A204.1 (cell line): ENCODE results near the gene TRERF1.
"Not testable (repeated sequence)": the region's sequence is repeated elsewhere in the genome, so short reads cannot be mapped to it uniquely, and the experiment has no call there.

Experiments used
- FAIRE-seq: peaks from 2 replicates; lab custom pipeline; 2012; peaks lifted over from hg19 to GRCh38; lab: Jason Lieb, UNC

TRERF1 gene, protein sequence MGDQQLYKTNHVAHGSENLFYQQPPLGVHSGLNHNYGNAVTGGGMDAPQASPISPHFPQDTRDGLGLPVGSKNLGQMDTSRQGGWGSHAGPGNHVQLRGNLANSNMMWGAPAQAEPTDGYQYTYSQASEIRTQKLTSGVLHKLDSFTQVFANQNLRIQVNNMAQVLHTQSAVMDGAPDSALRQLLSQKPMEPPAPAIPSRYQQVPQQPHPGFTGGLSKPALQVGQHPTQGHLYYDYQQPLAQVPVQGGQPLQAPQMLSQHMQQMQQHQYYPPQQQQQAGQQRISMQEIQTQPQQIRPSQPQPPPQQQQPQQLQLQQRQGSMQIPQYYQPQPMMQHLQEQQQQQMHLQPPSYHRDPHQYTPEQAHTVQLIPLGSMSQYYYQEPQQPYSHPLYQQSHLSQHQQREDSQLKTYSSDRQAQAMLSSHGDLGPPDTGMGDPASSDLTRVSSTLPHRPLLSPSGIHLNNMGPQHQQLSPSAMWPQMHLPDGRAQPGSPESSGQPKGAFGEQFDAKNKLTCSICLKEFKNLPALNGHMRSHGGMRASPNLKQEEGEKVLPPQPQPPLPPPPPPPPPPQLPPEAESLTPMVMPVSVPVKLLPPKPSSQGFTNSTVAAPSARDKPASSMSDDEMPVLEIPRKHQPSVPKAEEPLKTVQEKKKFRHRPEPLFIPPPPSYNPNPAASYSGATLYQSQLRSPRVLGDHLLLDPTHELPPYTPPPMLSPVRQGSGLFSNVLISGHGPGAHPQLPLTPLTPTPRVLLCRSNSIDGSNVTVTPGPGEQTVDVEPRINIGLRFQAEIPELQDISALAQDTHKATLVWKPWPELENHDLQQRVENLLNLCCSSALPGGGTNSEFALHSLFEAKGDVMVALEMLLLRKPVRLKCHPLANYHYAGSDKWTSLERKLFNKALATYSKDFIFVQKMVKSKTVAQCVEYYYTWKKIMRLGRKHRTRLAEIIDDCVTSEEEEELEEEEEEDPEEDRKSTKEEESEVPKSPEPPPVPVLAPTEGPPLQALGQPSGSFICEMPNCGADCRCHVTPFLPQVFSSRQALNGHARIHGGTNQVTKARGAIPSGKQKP (N-terminal part only)

DNA sequence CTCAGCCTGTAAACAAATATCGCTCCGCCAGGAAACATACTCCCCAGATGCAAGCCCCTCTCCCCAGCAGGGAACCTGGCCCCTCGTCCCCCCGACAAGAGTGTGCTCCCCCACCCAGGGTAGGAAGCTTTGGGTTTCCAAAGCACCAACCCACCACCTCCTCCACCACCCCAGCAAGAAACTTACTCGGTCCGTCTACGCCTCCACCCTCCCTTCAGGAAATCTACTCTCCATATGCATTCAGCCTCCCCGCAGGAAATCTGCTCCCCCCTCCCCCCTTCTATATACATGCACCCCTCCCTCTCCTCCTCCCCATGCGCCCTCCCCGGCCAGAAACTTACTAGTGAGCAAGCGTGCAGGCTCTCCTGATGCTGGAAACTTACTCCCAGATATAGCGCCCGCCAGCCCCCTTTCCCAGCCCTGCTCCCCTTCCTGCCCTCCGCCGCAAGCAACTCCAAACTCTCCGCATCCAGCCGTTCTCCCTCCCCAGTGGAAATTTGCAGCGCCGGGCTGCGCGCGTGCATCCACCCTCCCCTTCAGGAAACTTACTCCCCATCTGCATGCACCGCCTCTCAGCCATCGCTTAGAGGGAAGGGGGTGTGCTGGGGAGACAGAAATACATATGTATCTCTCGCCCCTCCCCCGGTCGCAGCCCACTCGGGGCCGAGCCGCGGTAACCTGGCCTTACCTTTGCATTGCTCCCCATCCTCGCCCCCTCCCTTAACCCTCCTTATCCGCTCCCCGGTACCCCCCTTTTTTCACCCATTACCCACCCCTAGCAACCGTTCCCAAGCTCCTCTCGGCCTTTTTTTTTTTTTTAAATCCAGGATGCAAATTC is at the start of gene TRERF1:
TSS of gene TRERF1 (minus strand) at position 594 of the 838 bp plus-strand sequence. CDS start 182,336 bp downstream, outside the sequence.
- FAIRE-seq: no peak

DNA sequence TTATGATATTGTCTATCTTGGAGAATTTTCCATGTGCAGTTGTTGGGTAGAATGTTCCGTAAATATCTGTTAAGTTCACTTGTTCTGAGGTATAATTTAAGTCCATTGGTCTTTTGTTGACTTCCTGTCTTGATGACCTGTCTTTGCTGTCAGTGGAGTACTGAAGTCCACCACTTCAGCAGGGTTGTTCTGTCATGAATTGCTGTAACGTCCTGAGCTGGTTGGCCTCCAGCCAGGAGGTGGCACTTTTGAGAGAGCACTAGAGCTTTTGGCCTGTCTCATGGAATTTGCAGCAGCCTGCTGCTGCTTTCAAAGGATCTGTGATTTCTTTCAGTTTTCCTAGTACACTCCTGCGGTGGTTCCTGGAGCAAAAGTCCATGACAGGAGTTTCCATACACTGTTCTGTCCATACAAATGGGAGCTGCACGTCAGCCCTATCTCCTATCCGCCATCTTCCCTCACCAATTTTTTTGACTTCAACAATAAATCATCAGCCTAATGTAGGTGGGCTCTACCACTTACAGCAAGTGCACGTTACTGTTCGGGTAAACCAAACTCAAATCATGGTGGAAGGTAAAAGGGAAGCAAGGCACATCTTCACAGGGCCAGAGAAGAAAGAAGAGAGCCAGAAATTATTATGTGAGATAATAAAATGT is 46.9 kb upstream of the TRERF1 start:
- no peak for FAIRE-seq

DNA sequence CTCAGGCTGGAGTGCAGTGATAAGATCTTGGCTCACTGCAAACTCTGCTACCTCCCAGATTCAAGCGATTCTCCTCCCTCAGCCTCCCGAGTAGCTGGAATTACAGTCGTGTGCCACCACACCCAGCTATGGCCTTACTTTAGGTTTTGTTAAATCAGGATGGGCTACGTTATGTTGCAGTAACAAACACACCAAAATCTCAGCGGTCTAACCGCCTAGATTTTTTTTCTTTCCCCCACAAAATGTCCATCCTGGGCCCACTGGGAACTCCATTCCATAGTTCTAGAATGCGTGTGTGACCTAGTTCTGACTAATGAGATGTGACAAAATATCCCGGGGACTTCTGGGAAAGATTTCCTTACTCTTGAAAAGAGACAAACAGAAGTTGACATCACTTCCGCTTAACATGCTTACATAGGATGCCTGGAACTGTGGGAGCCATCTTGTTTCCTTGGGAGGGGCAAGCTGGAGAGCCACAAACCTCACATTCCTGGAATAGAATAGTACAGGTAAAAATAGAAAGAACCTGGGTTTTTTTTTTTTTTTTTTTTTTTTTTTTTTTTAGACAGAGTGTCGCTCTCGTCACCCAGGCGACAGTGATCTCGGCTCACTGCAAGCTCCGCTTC is 42.3 kb upstream of the TRERF1 start:
- no peak for FAIRE-seq

DNA sequence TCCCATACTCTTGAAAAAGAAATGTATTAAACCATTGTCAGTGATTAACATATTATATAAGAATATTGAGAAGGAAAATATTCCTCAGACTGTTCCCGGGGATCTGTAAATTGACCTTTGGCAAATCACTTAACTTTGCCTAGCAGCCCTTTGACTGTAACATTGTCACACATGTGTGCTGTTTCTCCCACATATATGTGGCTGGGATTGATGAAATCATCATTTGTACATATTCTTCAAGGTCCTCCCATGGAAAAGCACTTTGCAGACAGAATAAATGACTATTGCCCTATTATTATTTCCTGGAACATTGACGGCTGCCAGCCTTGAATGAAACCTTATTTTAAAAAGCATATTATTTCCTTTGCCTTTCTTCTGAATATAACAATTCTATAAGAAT is 36.4 kb upstream of the TRERF1 start:
- FAIRE-seq: no peak

DNA sequence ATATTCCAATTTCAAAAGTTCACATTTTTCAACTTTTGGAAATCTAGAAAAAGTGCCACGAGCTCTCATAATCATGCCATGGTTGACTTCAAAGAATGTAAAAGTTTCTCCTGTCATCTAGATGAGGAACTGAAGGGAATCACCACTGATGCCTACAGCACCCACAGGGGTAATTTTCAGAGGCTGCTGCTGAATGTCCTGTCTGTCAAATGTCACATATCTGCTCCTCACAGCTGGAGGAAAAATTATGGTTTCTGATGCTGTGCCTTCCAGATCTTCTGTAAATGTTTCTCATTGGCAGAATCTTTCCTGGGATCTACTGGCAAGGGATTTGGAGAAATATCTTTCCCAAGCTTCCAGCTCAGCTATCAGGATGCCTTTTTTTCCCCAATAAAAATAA is 32.5 kb upstream of the TRERF1 start:
- no peak for FAIRE-seq

DNA sequence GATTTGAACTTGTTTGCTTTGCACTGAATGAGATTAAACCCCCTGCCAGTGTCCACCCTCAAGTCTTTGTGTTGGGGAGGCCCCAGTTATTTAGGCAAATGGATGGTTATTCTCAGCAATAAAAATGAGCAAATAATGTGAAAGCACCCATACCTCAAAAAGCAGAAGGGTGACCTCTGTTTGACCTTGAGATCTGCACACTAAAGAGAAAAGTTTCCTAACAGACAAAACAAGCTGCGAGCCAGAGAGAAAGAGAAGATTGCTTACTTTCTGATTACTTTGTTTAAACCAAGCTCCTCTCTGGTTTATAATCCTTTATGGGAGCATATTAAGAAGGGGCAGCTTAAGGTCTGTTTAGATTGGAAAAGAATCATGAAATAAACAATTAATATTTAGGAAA is 30.4 kb upstream of the TRERF1 start:
- FAIRE-seq: no peak

DNA sequence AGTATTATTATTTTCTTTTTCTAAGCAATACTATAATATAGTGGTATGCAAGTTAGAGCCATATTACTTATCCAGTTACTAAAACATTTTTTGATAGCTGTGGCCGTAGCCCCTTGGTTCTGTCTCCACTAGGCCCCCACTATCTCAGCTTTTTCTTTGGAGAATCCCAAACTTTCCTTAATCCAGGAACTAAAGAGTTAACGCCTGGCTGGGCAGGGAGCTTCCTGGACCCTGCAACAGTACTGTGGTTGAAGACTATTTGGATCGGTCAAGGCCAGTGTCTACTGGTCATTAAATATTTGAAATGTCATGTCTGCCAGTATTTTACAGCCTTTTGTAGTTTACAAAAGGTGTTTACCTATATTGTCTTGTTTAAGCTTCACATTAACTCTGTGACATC is 20.0 kb upstream of the TRERF1 start:
- FAIRE-seq: no peak

DNA sequence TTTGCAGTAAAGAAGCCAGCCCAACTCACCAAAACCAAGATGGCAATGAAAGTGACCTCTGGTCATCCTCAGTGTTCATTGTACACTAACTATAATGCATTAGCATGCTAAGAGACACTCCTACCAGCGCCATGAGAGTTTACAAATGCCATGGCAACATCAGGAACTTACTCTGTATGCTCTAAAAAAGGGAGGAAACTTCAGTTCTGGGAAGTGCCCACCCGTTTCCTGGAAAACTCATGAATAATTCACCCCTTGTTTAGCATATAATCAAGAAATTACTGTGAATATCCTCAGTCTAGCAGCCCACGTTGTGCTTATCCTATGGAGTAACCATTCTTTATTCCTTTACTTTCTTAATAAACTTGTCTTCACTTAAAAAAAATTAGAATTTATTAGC is 19.4 kb upstream of the TRERF1 start:
- FAIRE-seq: no peak

DNA sequence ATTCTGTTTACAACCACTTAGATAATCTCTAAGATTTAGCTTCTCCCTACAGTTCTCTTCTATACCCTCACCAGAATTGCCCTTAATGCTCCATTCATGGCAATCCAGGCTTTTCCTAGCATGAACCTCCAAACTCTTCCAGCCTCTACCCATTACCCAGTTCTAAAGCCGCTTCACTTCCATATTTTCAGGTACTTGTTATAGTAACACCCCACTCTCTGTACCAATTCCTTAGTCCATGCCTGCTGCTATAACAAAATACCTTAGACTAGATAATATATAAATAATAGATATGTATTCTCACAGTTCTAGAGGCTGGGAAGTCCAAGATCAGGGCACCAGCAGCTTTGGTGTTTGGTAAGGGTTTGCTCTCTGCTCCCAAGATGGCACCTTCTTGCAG is 16.5 kb upstream of the TRERF1 start:
- no peak for FAIRE-seq

DNA sequence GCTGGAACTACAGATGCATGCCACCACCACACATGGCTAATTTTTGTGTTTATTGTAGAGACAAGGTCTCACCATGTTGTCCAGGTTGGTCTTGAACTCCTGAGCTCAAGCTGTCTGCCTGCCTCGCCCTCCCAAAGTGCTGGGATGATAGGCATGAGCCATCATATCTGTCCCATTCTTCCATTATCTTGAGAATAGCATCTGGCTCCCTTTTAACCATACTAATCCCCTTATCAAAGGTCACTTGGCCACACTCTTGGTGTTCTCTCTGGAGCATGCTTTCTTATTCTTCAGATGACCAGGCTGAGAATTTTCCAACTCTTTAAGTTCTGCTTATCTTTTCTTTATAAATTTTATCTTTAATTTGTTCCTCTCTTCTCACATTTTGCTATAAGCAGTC is 15.9 kb upstream of the TRERF1 start:
- no peak for FAIRE-seq

DNA sequence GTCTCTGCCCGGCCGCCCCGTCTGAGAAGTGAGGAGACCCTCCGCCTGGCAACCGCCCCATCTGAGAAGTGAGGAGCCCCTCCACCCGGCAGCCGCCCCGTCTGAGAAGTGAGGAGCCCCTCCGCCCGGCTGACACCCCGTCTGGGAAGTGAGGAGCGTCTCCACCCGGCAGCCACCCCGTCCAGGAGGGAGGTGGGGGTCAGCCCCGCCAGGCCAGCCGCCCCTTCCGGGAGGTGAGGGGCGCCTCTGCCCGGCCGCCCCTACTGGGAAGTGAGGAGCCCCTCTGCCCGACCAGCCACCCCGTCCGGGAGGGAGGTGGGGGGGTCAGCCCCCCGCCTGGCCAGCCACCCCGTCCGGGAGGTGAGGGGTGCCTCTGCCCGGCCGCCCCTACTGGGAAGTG is 14.7 kb upstream of the TRERF1 start:
- not testable (repeated sequence) for FAIRE-seq

DNA sequence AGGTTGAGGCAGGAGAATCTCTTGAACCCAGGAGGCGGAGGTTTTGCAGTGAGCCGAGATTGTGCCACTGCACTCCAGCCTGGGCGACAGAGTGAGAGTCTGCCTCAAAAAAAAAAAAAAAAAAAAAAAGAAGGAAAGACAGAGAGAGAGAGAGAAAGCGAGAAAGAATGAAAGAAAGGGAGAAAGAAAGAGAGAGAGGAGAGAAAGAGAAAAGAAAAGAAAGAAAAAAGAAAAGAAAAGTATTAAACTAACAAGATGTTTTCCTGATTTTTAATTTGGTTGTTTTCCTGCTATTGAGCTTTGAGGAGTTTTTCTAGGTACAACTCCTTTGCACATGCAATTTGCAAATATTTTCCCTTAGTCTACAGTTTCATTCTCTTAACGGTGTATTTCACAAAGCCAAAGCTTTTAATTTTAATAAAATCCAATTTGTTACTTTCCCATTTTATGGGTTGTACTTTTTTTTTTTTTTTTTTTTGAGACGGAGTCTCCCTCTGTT is 10.8 kb upstream of the TRERF1 start:
- FAIRE-seq: no peak

DNA sequence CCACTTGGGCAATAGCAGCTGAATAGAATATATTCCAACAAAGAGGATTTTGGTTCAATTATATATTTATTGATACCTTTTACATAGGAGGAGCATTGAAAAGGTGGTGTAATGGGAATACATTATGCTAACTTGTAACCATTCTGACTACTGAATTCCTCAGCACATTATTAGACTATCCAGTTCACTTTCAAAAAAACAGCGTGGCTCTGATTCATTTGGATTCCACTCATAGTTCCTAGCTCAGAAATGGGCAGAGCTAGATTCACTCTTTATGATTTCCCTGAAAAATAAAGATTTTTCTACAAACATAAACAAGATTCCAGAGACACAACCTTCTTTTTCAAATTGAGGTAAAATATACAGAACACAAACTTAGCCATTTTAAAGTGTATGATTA is 9.2 kb upstream of the TRERF1 start:
- no peak for FAIRE-seq

DNA sequence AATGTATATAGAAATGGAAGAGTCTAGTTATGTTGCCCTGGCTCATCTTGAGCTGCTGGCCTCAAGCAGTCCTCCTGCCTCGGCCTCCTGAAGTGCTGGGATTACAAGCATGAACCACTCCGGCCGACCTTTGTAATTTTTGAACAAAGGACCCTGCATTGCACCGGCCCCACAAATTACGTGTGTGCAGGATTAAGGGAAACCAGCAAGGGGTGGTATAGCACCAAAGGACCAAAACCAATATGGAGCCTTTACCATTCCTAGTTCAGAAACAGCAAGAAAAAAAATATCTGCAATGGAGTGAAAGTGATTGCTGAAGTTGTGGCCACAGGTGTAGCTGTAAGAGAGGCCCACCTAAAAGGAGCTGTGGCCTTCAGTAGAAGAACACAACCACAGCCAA is 8.2 kb upstream of the TRERF1 start:
- no peak for FAIRE-seq

DNA sequence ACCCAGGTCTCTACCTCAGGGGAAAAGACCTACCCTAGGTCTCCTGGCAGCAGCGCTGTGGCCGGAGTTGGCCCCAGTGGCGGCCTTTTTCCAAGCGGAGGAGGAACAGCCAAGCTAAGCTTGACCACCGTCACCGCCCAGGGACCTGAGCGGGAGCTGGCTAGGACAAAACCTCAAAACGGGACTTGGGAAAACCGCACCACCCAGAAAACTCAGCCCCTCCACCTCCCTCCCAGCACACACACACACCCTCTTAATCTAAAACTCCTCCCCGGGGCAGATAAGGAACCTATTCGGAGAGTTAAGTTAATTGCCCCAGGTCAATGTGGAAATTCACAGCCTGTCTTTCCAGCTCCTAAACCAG is 2.7 kb upstream of the TRERF1 start:
- FAIRE-seq: no peak

DNA sequence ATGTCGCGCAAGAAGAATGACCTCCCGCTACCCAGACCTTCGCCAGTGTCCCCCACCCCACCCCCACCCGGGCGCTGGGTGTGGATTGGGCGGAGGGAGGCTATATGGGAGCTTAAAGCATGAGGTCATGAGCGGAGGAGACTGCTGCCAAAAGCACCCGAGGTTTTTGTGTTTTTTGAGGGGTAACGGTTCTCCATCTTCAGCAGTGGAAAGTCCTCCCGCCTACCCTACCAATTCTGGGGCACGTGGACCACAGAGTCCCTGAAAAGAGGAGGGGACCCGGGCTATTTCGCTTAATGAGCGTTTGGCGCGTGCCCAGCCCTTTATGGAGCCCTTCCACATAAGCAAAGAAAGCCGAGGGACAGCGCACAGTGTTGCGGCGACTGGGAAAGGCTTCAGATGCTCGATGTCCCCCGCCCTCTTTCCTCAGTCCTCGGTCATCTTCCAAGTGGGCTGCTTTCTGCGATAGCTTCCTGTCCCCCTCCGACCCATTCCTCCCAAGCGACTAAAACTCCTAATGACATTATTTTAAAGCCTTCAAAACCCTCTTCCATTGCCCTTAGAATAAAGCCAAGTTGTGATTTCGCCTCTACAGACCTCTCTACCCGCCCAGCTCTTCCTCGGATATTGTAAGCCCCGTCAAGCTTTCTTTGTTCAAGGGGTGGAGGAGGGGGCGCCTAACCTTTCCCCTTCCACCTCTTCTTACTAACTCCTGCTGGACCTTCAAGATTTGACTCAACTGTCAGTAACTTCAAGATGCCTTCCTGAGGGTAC is 2.1 kb upstream of the TRERF1 start:
- no peak for FAIRE-seq

DNA sequence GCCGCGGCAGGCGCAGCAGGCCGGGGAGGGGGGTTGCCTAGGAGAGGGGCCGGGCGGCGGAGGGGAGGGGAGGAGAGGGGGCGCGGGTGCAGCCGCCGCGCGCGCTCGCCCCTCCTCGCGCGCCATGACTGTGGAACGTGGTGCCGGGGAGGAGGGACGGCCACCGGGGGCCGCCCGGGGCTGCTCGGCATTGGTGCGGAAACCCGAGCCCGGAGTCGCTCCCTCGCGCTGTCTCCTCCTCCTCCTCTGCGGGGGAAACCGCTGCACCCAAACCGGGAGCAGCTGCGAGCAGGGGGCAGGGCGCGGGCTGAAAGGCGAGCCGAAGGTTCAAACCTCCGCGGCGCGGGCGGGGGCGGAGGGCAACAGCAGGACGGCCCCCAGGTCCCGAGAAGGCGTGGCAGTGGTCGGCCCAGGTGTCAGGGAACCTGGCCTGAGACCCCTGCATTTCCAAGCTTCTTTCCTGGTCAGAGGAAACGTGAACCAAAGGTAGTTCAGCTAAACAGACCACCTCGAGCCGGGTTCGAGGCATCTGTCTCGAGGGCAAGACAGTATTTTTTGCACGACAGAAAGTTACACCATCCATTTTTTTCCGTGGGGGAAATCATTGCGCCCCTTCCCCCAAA is 1.4 kb upstream of the TRERF1 start:
- FAIRE-seq: no peak

DNA sequence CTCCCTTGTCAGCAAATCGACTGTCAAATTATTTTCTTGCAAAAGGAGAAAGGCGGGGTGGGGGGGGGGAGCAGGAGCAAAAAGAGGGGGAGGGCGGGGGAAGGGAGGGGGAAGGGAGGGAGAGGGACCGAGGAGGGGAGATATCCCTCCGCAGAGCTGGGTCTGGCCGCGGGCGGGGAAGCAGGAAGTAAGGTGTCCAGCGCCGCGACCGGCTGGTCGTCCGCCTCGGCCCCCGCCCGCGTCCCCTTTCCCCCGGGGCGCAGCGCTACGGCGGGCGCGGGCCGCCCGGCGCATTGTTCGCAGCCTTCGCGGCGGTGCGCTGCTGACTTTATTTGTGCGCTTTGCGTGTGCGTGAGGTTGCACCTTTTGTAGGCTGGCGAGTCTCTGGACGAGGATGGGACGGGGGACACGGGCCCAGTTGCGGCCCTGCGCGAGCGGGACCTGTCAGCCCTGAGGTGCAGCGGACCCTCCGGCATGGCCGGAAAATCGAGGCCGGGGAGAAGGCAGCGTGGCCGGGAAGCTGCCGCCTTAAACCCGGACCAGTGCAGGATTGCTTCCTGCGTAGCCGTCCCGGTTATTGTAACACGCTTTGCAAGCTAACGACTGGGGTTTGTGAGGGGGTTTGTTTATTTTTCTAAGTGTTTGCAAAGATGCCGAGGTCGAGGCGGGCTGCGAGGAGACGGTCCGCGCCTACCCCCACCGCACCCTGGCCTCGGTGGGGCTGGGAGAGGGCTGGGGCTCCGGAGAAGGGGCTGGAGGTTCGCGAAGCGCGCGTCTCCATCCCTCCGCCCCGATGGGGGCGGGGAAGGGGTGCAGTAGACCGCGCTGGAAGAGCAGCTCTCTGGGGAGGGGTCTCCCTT is 675 bp upstream of the TRERF1 start:
- FAIRE-seq: no peak
